AG04449 (cell line): Measurements from ENCODE around the gene PLK3.
"Not testable (repeated sequence)": the region's sequence is repeated elsewhere in the genome, so short reads cannot be mapped to it uniquely, and the experiment has no call there.

Experiments
- CTCF ChIA-PET: fragments of 350-600 bp; formaldehyde crosslinking; extraction: SDS; loops from one replicate; lab custom pipeline; 2021; ENCODE audit warnings: antibody characterized with exemption; lab: Yijun Ruan, JAX
- POLR2A ChIA-PET: fragments of 400-600, 350-600 bp; formaldehyde crosslinking; extraction: SDS; loops from one replicate; lab custom pipeline; 2020; ENCODE audit warnings: antibody characterized with exemption, inconsistent platforms; lab: Yijun Ruan, JAX
- DNase-seq: peaks from one replicate; pipeline ENCODE4 v3.0.0-alpha.2; 2010; ENCODE audit warnings: low read depth, low spot score
- H3K4me3 ChIP-seq: 2 replicates; pipeline ENCODE4 v1.5.1; 2011; ENCODE audit warnings: low read depth, mild to moderate bottlenecking, control low read depth, low read length
- TF ChIP-seq, protein P1 (sequence below): IDR thresholded peaks from one replicate; pipeline ENCODE4 v1.5.1; 2011; ENCODE audit warnings: mild to moderate bottlenecking, moderate library complexity, low read length, control low read depth, inconsistent platforms; ENCODE audit not compliant: insufficient read depth; ENCODE audit errors: missing control alignments

PLK3 gene

DNA sequence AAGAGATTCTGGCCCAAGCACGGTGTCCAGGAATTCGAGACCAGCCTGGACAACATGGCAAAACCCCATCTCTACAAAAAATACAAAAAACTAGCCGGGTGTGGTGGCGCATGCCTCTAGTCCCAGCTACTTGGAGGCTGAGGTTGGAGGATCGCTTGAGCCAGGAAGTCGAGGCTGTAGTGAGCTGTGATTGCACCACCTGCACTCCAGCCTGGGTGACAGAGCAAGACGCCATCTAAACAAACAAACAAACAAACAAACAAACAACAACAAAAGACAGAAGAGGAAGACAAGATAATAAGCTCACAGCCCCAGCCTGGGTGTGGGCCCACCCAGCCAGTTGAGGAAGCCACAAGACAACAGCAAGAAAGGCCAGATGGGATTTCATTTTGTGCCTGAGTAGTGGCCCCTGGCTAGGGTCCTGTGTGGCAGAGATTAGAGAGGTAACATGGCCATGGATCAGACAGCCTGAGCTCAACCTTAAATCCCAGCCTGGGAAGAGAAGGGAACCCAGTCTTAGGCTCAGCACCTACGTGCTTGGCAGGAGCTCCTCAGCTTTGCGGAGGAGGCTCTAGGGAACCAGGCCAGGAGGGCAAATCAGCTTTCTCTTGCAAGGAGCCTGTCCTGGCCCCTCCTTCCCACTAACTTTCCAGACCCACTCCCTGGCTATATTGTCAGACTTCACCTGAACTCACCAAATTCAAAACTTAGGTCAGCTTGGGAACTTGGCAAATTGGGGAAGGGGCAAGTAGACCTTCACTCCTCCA is 7.3 kb upstream of the PLK3 start:
- POLR2A ChIA-PET, result interaction anchor here (0.6 to 2.2 kb wide), 4 partner anchors 12 to 88 kb away, joined by 3 to 8 read pairs (median 4); partner anchors contain the start of gene RPS8
- TF ChIP-seq, protein P1, sequence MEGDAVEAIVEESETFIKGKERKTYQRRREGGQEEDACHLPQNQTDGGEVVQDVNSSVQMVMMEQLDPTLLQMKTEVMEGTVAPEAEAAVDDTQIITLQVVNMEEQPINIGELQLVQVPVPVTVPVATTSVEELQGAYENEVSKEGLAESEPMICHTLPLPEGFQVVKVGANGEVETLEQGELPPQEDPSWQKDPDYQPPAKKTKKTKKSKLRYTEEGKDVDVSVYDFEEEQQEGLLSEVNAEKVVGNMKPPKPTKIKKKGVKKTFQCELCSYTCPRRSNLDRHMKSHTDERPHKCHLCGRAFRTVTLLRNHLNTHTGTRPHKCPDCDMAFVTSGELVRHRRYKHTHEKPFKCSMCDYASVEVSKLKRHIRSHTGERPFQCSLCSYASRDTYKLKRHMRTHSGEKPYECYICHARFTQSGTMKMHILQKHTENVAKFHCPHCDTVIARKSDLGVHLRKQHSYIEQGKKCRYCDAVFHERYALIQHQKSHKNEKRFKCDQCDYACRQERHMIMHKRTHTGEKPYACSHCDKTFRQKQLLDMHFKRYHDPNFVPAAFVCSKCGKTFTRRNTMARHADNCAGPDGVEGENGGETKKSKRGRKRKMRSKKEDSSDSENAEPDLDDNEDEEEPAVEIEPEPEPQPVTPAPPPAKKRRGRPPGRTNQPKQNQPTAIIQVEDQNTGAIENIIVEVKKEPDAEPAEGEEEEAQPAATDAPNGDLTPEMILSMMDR, result no peak
- no peak overlapping the region for H3K4me3 ChIP-seq
- no peak for DNase-seq
- CTCF ChIA-PET, result interaction anchor here (0.7 to 2.7 kb wide), 19 partner anchors 9 to 566 kb away, joined by 3 to 24 read pairs (median 5); partner anchors contain the start of genes HECTD3 and RNU5D-1

DNA sequence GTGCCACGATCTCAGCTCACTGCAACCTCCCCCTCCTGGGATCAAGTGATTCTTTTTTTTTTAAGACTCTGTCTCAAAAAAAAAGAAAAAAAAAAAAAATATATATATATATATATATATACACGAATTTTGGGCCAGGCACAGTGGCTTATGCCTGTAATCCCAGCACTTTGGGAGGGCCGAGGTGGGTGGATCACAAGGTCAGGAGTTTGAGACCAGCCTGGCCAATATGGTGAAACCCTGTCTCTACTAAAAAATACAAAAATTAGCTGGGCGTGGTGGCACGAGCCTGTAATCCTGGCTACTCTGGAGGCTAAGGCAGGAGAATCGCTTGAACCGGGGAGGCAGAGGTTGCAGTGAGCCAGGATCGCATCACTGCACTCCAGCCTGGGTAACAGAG is 2.3 kb upstream of the PLK3 start:
- DNase-seq, POLR2A ChIA-PET, H3K4me3 ChIP-seq: not testable (repeated sequence)
- CTCF ChIA-PET, result interaction anchor here (1.1 to 3.1 kb wide), 3 partner anchors 9 to 20 kb away, joined by 3 to 40 read pairs (median 3); partner anchors contain the start of genes BEST4 and DYNLT4

DNA sequence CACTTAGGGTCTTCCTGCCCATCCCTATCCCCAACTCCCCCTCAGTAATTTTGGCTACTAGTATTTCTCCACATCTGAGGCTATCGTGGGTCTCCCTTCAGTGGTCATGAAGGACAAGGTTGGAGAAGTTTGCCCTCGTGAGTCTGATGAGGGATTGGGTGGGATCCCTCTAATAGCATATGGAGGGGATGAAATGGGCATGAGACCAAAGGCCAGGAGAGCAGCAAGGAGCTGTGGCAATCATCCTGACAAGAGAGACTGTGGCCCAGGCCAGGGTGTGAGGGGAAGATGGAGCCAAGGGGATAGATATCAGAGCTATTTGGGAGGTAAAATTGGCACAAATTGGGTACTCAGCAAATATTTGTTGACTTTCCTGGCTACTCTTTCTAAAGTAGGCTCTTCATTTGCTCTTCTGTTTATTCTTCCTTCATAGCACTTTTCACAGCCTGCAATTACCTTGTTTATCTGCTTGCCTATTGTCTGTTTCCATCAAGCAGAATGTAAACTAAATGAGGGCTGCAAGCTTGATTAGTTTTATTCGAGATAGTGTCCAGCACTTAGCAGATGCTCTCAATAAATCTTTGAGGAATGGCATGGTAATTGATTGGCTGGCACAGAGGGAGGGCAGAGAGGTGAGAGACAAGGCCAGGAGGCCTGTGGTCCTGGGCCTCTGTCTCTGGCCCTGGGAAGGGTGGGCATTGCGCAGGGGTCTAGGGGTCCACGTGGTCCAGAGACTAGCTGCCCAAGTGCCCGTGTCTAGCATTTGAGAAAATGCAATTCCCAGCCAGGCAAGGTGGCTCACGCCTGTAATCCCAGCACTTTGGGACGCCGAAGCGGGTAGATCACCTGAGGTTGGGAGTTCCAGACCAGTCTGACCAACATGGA is 1.5 kb upstream of the PLK3 start:
- CTCF ChIA-PET, result interaction anchor here (1.0 to 3.1 kb wide), 11 partner anchors 8 to 215 kb away, joined by 3 to 40 read pairs (median 4); partner anchors contain the start of genes BEST4, BTBD19, DYNLT4 and RNU5D-1
- POLR2A ChIA-PET, result interaction anchor here (0.7 to 3.1 kb wide), 4 partner anchors 14 to 811 kb away, joined by 3 to 53 read pairs (median 21); partner anchors contain the start of gene RPS8
- no peak for DNase-seq

DNA sequence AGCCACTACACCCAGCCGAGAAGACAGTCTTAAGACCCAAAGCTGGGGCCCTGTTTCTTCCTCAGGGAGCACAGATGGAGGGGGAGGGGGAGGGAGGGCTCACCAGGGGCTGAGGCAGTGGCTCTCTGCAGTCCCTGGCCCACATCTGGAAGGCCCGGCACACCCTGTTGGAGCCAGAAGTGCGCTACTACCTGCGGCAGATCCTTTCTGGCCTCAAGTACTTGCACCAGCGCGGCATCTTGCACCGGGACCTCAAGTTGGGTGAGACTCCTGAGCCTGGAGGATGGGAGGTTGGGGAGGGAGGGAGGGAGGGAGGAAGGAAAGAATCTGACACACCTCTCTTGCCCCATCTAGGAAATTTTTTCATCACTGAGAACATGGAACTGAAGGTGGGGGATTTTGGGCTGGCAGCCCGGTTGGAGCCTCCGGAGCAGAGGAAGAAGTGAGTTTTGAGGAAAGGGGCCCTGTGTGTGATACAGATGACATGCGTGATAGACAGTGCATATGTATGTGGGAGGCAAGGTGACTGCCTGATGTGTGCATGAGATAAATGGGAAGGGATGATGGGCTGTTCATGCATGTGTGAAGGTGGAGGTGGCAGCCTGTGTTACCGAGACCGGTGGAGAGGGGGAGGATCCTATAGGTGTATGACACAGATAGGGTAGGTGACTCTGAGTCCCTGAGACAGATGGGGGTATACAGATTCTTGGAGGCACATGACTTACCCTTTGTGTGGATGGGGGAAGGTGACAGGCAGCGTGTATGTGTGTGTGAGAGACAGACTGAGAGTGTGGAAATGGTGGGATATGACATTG is 1.5 kb downstream of the PLK3 start:
- POLR2A ChIA-PET, result interaction anchor here (0.9 to 4.2 kb wide), 9 partner anchors 7 to 210 kb away, joined by 3 to 78 read pairs (median 13); partner anchors contain the start of genes BTBD19, HECTD3, RNU5D-1 and RPS8
- DNase-seq, result no peak
- peak overlapping the region; percentile 86 for H3K4me3 ChIP-seq
- TF ChIP-seq, protein P1, result no peak
- CTCF ChIA-PET, result interaction anchor here (1.6 to 1.9 kb wide), 2 partner anchors 11 kb away, joined by 11 to 17 read pairs; no protein-coding TSS in a partner anchor

More for the DNA sequence above, 1.5 kb upstream of the PLK3 start:
- no peak overlapping the region for H3K4me3 ChIP-seq
- TF ChIP-seq, protein P1, result no peak

DNA sequence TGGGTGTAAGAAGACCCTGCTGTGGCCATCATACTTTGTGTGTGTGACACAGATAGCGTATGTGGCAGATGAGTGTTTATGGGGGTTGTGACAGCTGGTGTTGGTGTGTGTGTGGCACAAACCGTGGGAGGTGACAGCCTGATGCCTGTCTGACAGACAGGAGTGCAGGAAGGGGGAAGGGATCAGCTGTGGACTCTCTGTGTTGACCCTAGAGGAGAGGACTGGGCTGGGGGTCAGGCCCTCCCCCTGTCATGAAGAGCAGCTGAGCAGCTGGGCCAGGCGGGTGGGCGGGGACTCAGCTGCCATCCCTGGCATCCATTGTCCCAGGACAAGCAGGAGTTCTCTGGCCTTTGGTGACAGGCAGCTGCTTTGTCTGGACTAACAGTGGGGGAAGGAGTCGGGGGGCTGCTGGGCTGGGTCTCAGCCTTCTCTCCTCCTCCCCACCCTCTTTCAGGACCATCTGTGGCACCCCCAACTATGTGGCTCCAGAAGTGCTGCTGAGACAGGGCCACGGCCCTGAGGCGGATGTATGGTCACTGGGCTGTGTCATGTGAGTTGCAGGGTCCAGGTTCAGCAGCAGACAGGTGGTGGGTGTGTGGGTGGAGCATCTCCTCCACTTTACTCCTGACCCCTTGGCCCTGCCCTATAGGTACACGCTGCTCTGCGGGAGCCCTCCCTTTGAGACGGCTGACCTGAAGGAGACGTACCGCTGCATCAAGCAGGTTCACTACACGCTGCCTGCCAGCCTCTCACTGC is 2.3 kb downstream of the PLK3 start:
- ChIA-PET POLR2A (interaction anchor here (0.9 to 4.2 kb wide), 4 partner anchors 11 to 208 kb away, joined by 3 to 78 read pairs (median 4); partner anchors contain the start of gene RNU5D-1), CTCF (no interaction called here)
- DNase-seq, result no peak
- peak overlapping the region; percentile 86 for H3K4me3 ChIP-seq
- TF ChIP-seq, protein P1, result no peak
